ENCODE data around the gene DGKG.

Gene DGKG

DNA sequence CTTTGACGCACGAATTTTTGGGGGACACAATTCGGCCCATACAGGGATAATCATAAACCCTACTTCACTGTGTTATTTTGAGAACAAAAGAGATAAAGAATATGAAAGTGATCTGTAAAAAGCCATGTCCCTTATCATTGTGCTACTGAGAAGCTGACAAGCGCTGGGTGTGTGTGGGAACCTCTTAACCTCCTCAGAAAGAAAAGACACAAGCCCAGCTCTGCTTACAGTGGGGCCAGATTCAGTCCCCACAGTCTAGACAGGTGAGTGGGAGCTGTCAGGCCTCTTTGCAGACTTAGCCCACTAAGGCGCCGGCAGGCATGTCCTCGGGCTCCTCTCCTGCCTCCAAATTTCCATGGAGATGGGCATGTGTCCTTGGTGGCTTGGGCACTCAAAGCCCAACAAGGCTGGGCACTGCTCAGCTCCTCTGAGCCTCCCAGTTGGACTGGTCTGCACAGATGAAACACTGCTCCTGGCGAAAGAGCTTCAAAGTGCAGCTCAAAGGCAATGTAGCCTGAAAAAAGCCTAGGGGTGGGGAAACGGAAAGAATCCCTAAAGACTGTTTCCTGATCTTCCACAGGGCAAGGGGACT, 188.7 kb downstream of the DGKG start:
- TF ChIP-seq CTCF (IDR thresholded peaks at IDR 0.05; ENCODE audit: low read depth, low read length, missing control alignments): no peak
- DNase-seq (ENCODE audit: low read depth): no peak
- no peak overlapping the region for H3K4me3 ChIP-seq (ENCODE audit: low read depth, low read length)

GRCh38 chr3:186172353-186172752, 189.7 kb downstream of the DGKG start:
- DNase-seq (ENCODE audit: low read depth): no peak
- no peak for TF ChIP-seq CTCF (IDR thresholded peaks at IDR 0.05; ENCODE audit: low read depth, low read length, missing control alignments)
- H3K4me3 ChIP-seq (ENCODE audit: low read depth, low read length): no peak overlapping the region

DNA sequence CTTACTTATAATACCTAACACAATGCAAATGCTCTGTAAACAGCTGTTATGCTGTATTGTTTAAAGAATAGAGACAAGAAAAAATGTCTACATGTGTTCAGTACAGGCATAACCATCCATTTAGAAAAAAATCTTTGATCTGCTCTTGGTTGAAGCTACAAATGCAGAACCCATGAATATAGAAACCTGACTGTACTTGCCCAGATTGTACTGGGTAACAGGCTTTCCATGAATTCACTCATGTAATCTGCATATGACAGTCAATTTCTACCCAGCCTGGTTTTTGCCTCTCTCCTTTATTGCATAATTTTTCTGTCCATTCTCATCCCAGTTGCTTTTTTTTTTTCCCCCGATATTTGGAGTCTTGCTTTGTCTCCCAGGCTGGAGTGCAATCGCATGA, 190.5 kb downstream of the DGKG start:
- H3K4me3 ChIP-seq (ENCODE audit: low read depth, low read length): no peak overlapping the region
- DNase-seq (ENCODE audit: low read depth): no peak
- no peak for TF ChIP-seq CTCF (IDR thresholded peaks at IDR 0.05; ENCODE audit: low read depth, low read length, missing control alignments)

GRCh38 chr3:186170516-186170915, 191.5 kb downstream of the DGKG start:
- no peak for DNase-seq (ENCODE audit: low read depth)
- no peak for TF ChIP-seq CTCF (IDR thresholded peaks at IDR 0.05; ENCODE audit: low read depth, low read length, missing control alignments)
- H3K4me3 ChIP-seq (ENCODE audit: low read depth, low read length): no peak overlapping the region

DNA sequence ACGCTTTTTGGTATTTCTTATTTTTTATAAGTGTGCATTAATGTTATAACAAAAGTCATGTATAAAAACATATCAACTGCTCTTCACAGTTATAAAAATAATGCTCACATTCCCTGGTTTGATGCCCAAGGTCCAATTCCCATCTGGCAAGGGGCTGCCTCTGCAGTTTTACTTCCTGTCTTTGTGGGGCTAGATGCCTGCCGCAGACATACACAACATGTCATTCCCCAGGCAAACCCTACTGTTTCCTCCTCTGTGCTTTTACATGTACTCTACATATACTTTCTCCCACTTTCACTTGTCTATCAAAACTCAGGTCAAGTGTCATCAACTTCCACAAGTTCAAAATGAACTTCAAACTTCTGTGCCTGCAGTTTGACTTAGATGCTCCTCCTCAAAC, 192.7 kb downstream of the DGKG start:
- TF ChIP-seq CTCF (IDR thresholded peaks at IDR 0.05; ENCODE audit: low read depth, low read length, missing control alignments): no peak
- H3K4me3 ChIP-seq (ENCODE audit: low read depth, low read length): no peak overlapping the region
- DNase-seq (ENCODE audit: low read depth): no peak

GRCh38 chr3:186168976-186169375, 193.1 kb downstream of the DGKG start:
- no peak for DNase-seq (ENCODE audit: low read depth)
- H3K4me3 ChIP-seq (ENCODE audit: low read depth, low read length): no peak overlapping the region
- TF ChIP-seq CTCF (IDR thresholded peaks at IDR 0.05; ENCODE audit: low read depth, low read length, missing control alignments): no peak

- DNase-seq (ENCODE audit: low read depth): no peak
- no peak for TF ChIP-seq CTCF (IDR thresholded peaks at IDR 0.05; ENCODE audit: low read depth, low read length, missing control alignments)
These were observed 194.2 kb downstream of the DGKG start for GRCh38 chr3:186167646-186168395.

More at GRCh38 chr3:186167646-186168395, 194.2 kb downstream of the DGKG start:
- no peak overlapping the region for H3K4me3 ChIP-seq (ENCODE audit: low read depth, low read length)
